Testis (tissue), 3 donors: Measurements from ENCODE around the gene POLD3. TPM values are rescaled to one million over a fixed set of nuclear protein-coding genes. Genes with fewer than 3 reads are reported as not detected.
"Not testable (repeated sequence)": the region's sequence is repeated elsewhere in the genome, so short reads cannot be mapped to it uniquely, and the experiment has no call there.

Source experiments
- DNase-seq: peaks from one replicate; pipeline ENCODE4 v3.0.0-alpha.2; 2019
- H3K27ac ChIP-seq, 2 donors: fragments of 200-600 bp; sonication (generic); one replicate each; pipeline ENCODE4 v1.5.1; 2019
- H3K27me3 ChIP-seq: fragments of 200-600 bp; sonication (generic); one replicate; pipeline ENCODE4 v1.5.1; 2019
- H3K36me3 ChIP-seq: fragments of 200-600 bp; sonication (generic); one replicate; pipeline ENCODE4 v1.5.1; 2017; ENCODE audit warnings: low read depth; ENCODE audit errors: missing control alignments
- H3K4me1 ChIP-seq: fragments of 200-600 bp; sonication (generic); one replicate; pipeline ENCODE4 v1.5.1; 2019
- H3K4me3 ChIP-seq, 2 donors: fragments of 200-600 bp; sonication (generic); one replicate each; pipeline ENCODE4 v1.5.1; 2017 to 2019
- H3K9me3 ChIP-seq: fragments of 200-600 bp; sonication (generic); one replicate; pipeline ENCODE4 v1.5.1; 2017
- CTCF ChIP-seq, 3 experiments: fragments of 450-650 bp in 2 of 3; fragments of 200-600 bp in 1 of 3; sonication (generic) in 1 of 3; IDR thresholded peaks; one replicate each; pipeline ENCODE4 v1.5.1; 2016 to 2019; ENCODE audit warnings: antibody characterized with exemption in 3 of 3, mild to moderate bottlenecking in 2 of 3, moderate library complexity in 1 of 3
- POLR2A ChIP-seq: fragments of 450-650 bp; IDR thresholded peaks from one replicate; pipeline ENCODE4 v1.6.1; 2017; ENCODE audit warnings: antibody characterized with exemption, mild to moderate bottlenecking, moderate library complexity
- WGBS, 2 donors: methylation state at CpG; one replicate each; pipeline ENCODE4 v1.1.5; 2018; 5-methylcytosine and 5-hydroxymethylcytosine counted together
- intact Hi-C: fragments of 100-400 bp; cut with DNase I; formaldehyde crosslinking; loops from one replicate; pipeline ENCODE4 v1.15.1; 2023; ENCODE audit warnings: low total_unique reads
- polyA plus RNA-seq: library from polyadenylated mRNA; stranded (reverse); fragments of 350-450 nt; fragmentation: Illumina TruSeq; extraction: RNeasy Lipid Tissue Mini Kit (QIAGEN cat#74804); gene quantifications from one replicate; pipeline ENCODE4 v1.2.3, GENCODE V29; 2014; ENCODE audit warnings: low read depth, low replicate concordance; ENCODE audit not compliant: insufficient read depth
- total RNA-seq, 2 donors: library from RNA; depleted of rRNA; stranded (reverse); fragments of >200 nt; gene quantifications; one replicate each; pipeline ENCODE4 v1.2.3, GENCODE V29; 2016

Gene POLD3
- total and polyA plus RNA-seq, 3 donors from 2014 or later, result 25.2 to 36.3 (median 32.9) TPM

- DNase-seq, result no peak
- 91 to 96% methylated on average over 3 of the region's 3 CpGs for WGBS, 2 donors
- Histone ChIP-seq H3K9me3 (no peaks in the 10 kb centered on the region), H3K4me3 (no peak overlapping the region), H3K36me3 (no peaks in the 10 kb centered on the region), H3K27ac (no peak overlapping the region), H3K27me3 (no peaks in the 10 kb centered on the region), H3K4me1 (no peaks in the 10 kb centered on the region)
- TF ChIP-seq POLR2A, result no peak
- TF ChIP-seq CTCF (IDR thresholded peaks at IDR 0.05), result no peak
- intact Hi-C loops, result no loop called here
Observed at GRCh38 chr11:74647831-74648230, 55.4 kb downstream of the POLD3 start.

- Histone ChIP-seq H3K4me1 (no peaks in the 10 kb centered on the region), H3K9me3 (no peaks in the 10 kb centered on the region), H3K36me3 (no peaks in the 10 kb centered on the region), H3K4me3 (no peak overlapping the region), H3K27me3 (no peaks in the 10 kb centered on the region), H3K27ac (no peak overlapping the region)
- DNase-seq, result no peak
- intact Hi-C loops, result no loop called here
- WGBS, 2 donors, result 85 to 93% methylated on average over 4 of the region's 4 CpGs
- TF ChIP-seq CTCF (IDR thresholded peaks at IDR 0.05), result no peak
- TF ChIP-seq POLR2A, result no peak
Observed at GRCh38 chr11:74648894-74649293, 56.5 kb downstream of the POLD3 start.

- no peaks in the 10 kb centered on the region for H3K4me1 ChIP-seq
- H3K36me3 ChIP-seq, result no peaks in the 10 kb centered on the region
- H3K27me3 ChIP-seq, result no peaks in the 10 kb centered on the region
- no peak for DNase-seq
- TF ChIP-seq CTCF (IDR thresholded peaks at IDR 0.05) (no peak), POLR2A (no peak)
- H3K9me3 ChIP-seq, result no peaks in the 10 kb centered on the region
- no peak overlapping the region for H3K27ac ChIP-seq
- 93 to 100% methylated on average over 2 of the region's 2 CpGs for WGBS, 2 donors
- intact Hi-C loops, result no loop called here
- H3K4me3 ChIP-seq, result no peak overlapping the region
Observed at GRCh38 chr11:74650498-74650897, 58.1 kb downstream of the POLD3 start.

GRCh38 chr11:74654976-74655375 is 62.6 kb downstream of the POLD3 start:
- H3K9me3 ChIP-seq, result no peaks in the 10 kb centered on the region
- no peaks in the 10 kb centered on the region for H3K36me3 ChIP-seq
- no peaks in the 10 kb centered on the region for H3K27me3 ChIP-seq
- no peak overlapping the region for H3K27ac ChIP-seq
- intact Hi-C loops, result no loop called here
- DNase-seq, result no peak
- H3K4me1 ChIP-seq, result no peaks in the 10 kb centered on the region
- TF ChIP-seq POLR2A (no peak), CTCF (IDR thresholded peaks at IDR 0.05) (no peak)
- 91 to 95% methylated on average over 5 of the region's 5 CpGs for WGBS, 2 donors
- H3K4me3 ChIP-seq, result no peak overlapping the region

GRCh38 chr11:74659124-74659523 is 66.7 kb downstream of the POLD3 start:
- H3K4me1 ChIP-seq, DNase-seq, intact Hi-C loops, H3K4me3 ChIP-seq, H3K36me3 ChIP-seq, H3K27ac ChIP-seq, H3K27me3 ChIP-seq, H3K9me3 ChIP-seq: not testable (repeated sequence)
- WGBS, 2 donors, result 59 to 100% methylated on average over 2 to 3 of the region's 4 CpGs
